ENCODE data around the gene SLC28A3.

DNA sequence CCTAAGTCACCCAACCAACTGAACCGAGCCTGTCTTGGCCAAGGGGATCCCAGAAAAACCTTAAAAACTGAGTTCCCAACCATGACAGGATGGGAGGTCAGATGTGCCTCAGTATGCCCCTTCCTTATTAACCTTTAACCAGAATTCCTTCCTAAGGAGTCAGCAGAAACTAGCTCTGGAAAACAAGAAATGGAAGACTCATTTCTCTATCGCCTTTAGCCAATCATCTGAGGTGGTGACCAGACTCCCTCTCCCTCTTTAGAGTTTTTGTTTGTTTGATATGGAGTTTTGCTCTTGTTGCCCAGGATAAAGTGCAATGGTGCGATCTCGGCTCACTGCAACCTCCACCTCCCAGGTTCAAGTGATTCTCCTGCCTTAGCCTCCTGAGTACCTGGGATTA is 37.5 kb downstream of the SLC28A3 start:
- no peak for TF ChIP-seq EP300 (IDR thresholded peaks at IDR 0.05)
- TF ChIP-seq, protein P1, sequence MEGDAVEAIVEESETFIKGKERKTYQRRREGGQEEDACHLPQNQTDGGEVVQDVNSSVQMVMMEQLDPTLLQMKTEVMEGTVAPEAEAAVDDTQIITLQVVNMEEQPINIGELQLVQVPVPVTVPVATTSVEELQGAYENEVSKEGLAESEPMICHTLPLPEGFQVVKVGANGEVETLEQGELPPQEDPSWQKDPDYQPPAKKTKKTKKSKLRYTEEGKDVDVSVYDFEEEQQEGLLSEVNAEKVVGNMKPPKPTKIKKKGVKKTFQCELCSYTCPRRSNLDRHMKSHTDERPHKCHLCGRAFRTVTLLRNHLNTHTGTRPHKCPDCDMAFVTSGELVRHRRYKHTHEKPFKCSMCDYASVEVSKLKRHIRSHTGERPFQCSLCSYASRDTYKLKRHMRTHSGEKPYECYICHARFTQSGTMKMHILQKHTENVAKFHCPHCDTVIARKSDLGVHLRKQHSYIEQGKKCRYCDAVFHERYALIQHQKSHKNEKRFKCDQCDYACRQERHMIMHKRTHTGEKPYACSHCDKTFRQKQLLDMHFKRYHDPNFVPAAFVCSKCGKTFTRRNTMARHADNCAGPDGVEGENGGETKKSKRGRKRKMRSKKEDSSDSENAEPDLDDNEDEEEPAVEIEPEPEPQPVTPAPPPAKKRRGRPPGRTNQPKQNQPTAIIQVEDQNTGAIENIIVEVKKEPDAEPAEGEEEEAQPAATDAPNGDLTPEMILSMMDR (IDR thresholded peaks at IDR 0.05), result no peak
- no peak for TF ChIP-seq POLR2A (IDR thresholded peaks at IDR 0.05)

Measured in suprapubic skin (tissue), 3 donors.